Left ventricle myocardium inferior (tissue), 1 donor: ENCODE data around the gene EYA2. TPM values are rescaled to one million over a fixed set of nuclear protein-coding genes. Genes with fewer than 3 reads are reported as not detected.

ENCODE experiments used
- DNase-seq: peaks from one replicate; pipeline ENCODE4 v3.0.0-alpha.2; 2020
- H3K27ac ChIP-seq: fragments of 200-600 bp; replicated peaks from 2 replicates; pipeline ENCODE4 v1.8.0; 2021
- H3K27me3 ChIP-seq: fragments of 200-600 bp; 2 replicates; pipeline ENCODE4 v1.8.0; 2021; ENCODE audit warnings: low read depth
- H3K36me3 ChIP-seq: fragments of 200-600 bp; 2 replicates; pipeline ENCODE4 v1.8.0; 2021
- H3K4me1 ChIP-seq: fragments of 200-600 bp; 2 replicates; pipeline ENCODE4 v1.8.0; 2021
- H3K4me3 ChIP-seq: fragments of 200-600 bp; 2 replicates; pipeline ENCODE4 v1.8.0; 2021; ENCODE audit warnings: mild to moderate bottlenecking, moderate library complexity
- H3K9me3 ChIP-seq: fragments of 200-600 bp; replicated peaks from 2 replicates; pipeline ENCODE4 v1.8.0; 2021
- intact Hi-C: fragments of 100-400 bp; cut with micrococcal nuclease; formaldehyde crosslinking; loops from one replicate; pipeline ENCODE4 v1.11.0; 2022
- total RNA-seq: library from RNA; stranded (reverse); fragmentation: NEBNext Ultra II Directional; extraction: Animal tissue kit (Norgen Biotek cat#: 25700); gene quantifications from one replicate; pipeline ENCODE4 v1.2.1, GENCODE V29; 2021
- TF ChIP-seq, protein P1 (sequence below): fragments of 200-600 bp; IDR thresholded peaks from 2 replicates; pipeline ENCODE4 v1.8.0; 2021; ENCODE audit warnings: antibody characterized with exemption, mild to moderate bottlenecking, borderline replicate concordance
- donor health status: DM: no; HTN: yes; CAD: no; lungs with severe emphysema.

EYA2 gene
- total RNA-seq, 1 donor from 2014 or later = 0.63 TPM

GRCh38 chr20:47054506-47054905 lies 159.9 kb downstream of the EYA2 start:
- TF ChIP-seq, protein P1, sequence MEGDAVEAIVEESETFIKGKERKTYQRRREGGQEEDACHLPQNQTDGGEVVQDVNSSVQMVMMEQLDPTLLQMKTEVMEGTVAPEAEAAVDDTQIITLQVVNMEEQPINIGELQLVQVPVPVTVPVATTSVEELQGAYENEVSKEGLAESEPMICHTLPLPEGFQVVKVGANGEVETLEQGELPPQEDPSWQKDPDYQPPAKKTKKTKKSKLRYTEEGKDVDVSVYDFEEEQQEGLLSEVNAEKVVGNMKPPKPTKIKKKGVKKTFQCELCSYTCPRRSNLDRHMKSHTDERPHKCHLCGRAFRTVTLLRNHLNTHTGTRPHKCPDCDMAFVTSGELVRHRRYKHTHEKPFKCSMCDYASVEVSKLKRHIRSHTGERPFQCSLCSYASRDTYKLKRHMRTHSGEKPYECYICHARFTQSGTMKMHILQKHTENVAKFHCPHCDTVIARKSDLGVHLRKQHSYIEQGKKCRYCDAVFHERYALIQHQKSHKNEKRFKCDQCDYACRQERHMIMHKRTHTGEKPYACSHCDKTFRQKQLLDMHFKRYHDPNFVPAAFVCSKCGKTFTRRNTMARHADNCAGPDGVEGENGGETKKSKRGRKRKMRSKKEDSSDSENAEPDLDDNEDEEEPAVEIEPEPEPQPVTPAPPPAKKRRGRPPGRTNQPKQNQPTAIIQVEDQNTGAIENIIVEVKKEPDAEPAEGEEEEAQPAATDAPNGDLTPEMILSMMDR = no peak
- no peak overlapping the region for H3K27ac ChIP-seq
- H3K36me3 ChIP-seq = no peaks in the 10 kb centered on the region
- DNase-seq = no peak
- no peaks in the 10 kb centered on the region for H3K4me1 ChIP-seq
- intact Hi-C loops = no loop called here
- no peaks in the 10 kb centered on the region for H3K9me3 ChIP-seq
- peaks cover 64% of the 10 kb centered on the region for H3K27me3 ChIP-seq
- H3K4me3 ChIP-seq = no peak overlapping the region

DNA sequence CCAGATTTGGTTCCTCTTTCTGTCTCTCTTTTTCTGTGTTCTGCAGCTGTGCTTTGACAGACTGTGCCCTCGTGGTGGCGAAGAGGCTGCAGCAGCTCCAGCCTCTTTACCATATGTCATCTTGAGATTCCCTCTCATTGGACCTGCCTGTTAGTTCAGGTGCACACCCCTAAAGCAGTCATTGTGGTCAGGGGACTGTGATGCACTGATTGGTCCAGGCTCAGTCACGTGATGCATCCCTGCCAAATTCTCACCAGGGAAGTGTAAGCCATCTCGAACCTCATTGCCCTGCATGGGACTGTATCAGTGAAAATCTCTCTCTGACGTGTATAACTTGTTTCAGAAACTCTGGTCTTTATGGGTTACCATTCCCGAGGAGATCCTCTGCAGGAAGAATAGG lies 160.3 kb downstream of the EYA2 start:
- Histone ChIP-seq H3K9me3 (no peaks in the 10 kb centered on the region), H3K27me3 (peaks cover 59% of the 10 kb centered on the region), H3K36me3 (no peaks in the 10 kb centered on the region), H3K4me1 (no peaks in the 10 kb centered on the region), H3K27ac (no peak overlapping the region), H3K4me3 (no peak overlapping the region)
- intact Hi-C loops = no loop called here
- no peak for DNase-seq
- TF ChIP-seq, protein P1 = no peak

DNA sequence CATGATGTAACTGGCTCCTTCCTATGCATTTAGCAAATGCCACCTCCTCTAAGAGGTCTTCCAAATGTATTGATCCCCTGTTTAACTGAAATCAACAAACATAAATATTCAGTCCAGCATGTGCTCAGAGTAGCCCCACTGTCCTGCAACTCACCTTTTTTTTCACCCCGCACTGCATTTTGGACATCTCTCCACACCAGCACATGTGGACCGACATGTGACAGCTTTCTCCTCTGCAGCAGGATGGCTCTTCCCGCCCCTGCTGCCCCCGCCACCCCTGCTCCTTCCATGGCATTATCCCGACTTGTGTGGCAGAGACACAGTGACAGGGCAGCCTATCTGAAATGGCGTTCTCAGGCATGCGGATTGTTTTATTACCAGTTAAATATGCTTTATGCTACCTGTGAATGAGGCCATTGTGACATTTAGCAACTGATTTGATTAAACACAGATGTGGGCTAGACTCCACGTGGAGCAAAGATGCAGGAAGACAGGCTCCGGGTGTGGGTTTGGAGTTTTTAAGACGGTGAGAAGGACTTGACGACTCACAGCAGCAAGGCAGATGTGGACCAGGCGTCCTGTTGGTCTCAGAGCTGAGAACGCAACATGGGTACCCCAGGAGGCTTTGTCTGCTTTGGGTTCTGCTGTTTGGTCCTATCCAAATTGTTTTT lies 161.2 kb downstream of the EYA2 start:
- H3K36me3 ChIP-seq = no peaks in the 10 kb centered on the region
- DNase-seq = no peak
- no peak overlapping the region for H3K27ac ChIP-seq
- H3K9me3 ChIP-seq = no peaks in the 10 kb centered on the region
- H3K27me3 ChIP-seq = peaks cover 52% of the 10 kb centered on the region
- H3K4me3 ChIP-seq = no peak overlapping the region
- TF ChIP-seq, protein P1 = no peak
- intact Hi-C loops = no loop called here
- no peaks in the 10 kb centered on the region for H3K4me1 ChIP-seq

DNA sequence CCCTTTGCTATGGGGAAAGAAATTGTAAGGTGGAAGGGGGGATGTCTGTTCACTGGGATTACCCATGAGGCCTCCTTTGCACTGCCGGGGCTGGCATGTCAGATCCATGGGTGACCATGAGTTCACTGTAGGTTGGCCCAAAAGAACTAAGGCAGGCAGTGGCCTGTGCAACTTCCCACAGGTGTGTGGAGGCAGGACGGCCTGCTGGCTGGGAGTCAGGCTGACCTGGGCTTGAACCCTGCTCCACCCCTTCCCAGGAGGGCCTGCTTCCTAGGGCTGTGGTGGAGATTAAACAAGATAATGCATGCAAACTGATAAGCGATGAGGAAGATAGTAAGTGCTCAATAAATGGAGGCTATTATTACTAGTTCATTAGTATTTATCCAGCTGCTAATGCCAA lies 163.0 kb downstream of the EYA2 start:
- TF ChIP-seq, protein P1 = no peak
- Histone ChIP-seq H3K9me3 (no peaks in the 10 kb centered on the region), H3K27ac (no peak overlapping the region), H3K4me1 (no peaks in the 10 kb centered on the region), H3K27me3 (peaks cover 35% of the 10 kb centered on the region), H3K36me3 (no peaks in the 10 kb centered on the region), H3K4me3 (no peak overlapping the region)
- DNase-seq = no peak
- intact Hi-C loops = no loop called here

- DNase-seq = no peak
- Histone ChIP-seq H3K9me3 (no peaks in the 10 kb centered on the region), H3K27me3 (peaks cover 33% of the 10 kb centered on the region), H3K27ac (no peak overlapping the region), H3K4me1 (no peaks in the 10 kb centered on the region), H3K4me3 (no peak overlapping the region), H3K36me3 (no peaks in the 10 kb centered on the region)
- intact Hi-C loops = no loop called here
- TF ChIP-seq, protein P1 = no peak
These were observed 163.6 kb downstream of the EYA2 start for GRCh38 chr20:47058236-47058635.

DNA sequence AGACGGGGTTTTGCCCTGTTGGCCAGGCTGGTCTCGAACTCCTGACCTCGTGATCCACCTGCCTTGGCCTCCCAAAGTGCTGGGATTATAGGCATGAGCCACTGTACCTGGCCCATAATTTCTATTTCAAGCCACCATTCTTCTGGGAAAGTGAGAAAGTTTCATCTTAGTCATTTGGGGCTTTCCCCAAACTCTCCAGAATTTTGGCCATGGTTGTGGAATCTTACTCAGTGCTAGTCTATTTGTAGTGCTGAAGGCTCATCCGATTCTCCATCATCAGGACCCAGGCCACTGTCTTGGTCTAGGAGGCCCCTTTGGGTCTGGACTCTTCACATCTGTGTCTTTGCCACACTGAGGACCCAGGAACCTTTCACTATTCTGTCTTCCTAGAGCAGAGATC lies 164.9 kb downstream of the EYA2 start:
- Histone ChIP-seq H3K4me3 (no peak overlapping the region), H3K27me3 (peaks cover 27% of the 10 kb centered on the region), H3K4me1 (peaks cover 3% of the 10 kb centered on the region), H3K36me3 (no peaks in the 10 kb centered on the region), H3K27ac (no peak overlapping the region), H3K9me3 (no peaks in the 10 kb centered on the region)
- DNase-seq = no peak
- intact Hi-C loops = no loop called here
- TF ChIP-seq, protein P1 = no peak
